ENCODE results near the gene VSX2.

DNA sequence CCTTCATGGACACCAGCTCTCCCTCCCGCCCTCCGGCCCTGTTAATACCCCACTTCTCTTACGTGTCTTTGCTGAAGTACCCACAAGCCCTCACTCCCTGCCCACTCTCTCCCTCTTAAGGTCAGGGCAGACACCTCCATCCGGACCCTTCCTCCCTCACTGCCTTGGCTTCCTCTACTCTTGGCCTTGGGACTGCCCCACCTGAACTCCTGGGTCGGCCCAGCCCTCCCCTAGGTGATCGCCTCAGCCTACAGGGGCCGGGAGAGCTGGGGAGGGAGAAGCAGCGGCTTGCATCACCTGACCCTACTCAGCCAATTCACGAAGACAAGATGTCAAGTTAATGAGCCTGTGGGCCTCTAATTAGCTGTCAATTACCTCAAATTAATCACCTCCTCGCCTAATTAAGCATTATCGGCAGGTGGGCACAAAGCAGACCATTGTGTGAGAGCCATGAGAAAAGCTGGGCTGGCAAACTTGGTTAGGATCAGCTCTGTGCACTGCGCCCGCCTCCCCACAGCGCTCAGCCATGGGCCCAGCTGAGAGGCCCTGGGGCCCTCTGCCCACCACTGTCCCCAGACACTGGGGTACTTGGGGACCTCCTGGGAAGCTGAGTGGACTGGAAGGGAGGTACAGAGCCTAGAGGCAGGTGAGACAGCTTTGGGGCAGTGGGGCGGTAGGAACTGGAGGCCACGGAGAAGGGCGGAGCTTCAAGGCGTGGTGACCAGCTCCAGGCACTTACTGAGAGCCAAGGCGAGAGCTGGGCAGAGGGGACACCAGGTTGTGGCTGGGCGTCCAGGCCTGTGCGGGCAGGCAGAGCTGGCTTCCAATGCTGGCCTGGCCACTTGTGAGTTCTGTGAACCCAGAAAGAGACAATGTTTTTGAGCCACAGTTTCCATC, 25.1 kb upstream of the VSX2 start:
- TF ChIP-seq, protein P1, sequence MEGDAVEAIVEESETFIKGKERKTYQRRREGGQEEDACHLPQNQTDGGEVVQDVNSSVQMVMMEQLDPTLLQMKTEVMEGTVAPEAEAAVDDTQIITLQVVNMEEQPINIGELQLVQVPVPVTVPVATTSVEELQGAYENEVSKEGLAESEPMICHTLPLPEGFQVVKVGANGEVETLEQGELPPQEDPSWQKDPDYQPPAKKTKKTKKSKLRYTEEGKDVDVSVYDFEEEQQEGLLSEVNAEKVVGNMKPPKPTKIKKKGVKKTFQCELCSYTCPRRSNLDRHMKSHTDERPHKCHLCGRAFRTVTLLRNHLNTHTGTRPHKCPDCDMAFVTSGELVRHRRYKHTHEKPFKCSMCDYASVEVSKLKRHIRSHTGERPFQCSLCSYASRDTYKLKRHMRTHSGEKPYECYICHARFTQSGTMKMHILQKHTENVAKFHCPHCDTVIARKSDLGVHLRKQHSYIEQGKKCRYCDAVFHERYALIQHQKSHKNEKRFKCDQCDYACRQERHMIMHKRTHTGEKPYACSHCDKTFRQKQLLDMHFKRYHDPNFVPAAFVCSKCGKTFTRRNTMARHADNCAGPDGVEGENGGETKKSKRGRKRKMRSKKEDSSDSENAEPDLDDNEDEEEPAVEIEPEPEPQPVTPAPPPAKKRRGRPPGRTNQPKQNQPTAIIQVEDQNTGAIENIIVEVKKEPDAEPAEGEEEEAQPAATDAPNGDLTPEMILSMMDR (IDR thresholded peaks at IDR 0.05) = no peak
- no peak for TF ChIP-seq POLR2A (IDR thresholded peaks at IDR 0.05)

Measured in body of pancreas (tissue), 4 donors.